Hepatocyte (in vitro differentiated cells): ENCODE measurements around the gene PCCA.

ENCODE experiments used
- EZH2phosphoT487 ChIP-seq: fragments of 200-600 bp; sonication (generic); IDR thresholded peaks from one replicate; pipeline ENCODE4 v1.6.1; 2018; ENCODE audit warnings: antibody characterized with exemption, mild to moderate bottlenecking, low read depth, moderate library complexity; ENCODE audit not compliant: unreplicated experiment, severe bottlenecking
- TF ChIP-seq, protein P1 (sequence below): fragments of 200-600 bp; sonication (generic); IDR thresholded peaks from 2 replicates; pipeline ENCODE4 v1.5.1; 2016; ENCODE audit warnings: antibody characterized with exemption, mild to moderate bottlenecking; ENCODE audit not compliant: poor library complexity

DNA sequence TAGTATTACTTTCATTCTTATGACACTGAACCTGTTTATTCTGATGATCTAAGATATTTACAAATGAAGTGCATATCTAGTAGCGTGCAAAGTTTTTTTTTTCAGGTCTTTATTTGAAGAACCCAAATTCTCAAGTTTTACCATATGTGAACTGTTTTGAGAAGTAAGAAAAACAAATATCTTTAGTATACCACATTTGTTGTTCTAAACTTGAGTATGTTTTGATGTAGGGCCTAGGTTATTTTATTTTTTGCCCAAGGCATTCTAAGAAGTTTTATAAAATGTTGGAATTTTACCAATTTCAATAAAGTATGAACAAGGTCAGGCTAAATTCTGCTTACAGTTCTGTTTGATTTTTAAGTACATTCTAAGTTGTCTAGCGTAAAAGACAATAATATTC is 213.5 kb downstream of the PCCA start:
- TF ChIP-seq, protein P1, sequence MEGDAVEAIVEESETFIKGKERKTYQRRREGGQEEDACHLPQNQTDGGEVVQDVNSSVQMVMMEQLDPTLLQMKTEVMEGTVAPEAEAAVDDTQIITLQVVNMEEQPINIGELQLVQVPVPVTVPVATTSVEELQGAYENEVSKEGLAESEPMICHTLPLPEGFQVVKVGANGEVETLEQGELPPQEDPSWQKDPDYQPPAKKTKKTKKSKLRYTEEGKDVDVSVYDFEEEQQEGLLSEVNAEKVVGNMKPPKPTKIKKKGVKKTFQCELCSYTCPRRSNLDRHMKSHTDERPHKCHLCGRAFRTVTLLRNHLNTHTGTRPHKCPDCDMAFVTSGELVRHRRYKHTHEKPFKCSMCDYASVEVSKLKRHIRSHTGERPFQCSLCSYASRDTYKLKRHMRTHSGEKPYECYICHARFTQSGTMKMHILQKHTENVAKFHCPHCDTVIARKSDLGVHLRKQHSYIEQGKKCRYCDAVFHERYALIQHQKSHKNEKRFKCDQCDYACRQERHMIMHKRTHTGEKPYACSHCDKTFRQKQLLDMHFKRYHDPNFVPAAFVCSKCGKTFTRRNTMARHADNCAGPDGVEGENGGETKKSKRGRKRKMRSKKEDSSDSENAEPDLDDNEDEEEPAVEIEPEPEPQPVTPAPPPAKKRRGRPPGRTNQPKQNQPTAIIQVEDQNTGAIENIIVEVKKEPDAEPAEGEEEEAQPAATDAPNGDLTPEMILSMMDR = no peak
- no peak for TF ChIP-seq EZH2phosphoT487
